Hepatocyte (in vitro differentiated cells): ENCODE data around the gene EPAS1. TPM values are rescaled to one million over a fixed set of nuclear protein-coding genes. Genes with fewer than 3 reads are reported as not detected.

Experiments used
- DNase-seq: peaks from one replicate; pipeline ENCODE4 v3.0.0-alpha.2; 2016; ENCODE audit warnings: low spot score
- H2AFZ ChIP-seq: fragments of 200-600 bp; sonication (generic); 2 replicates; pipeline ENCODE4 v1.6.0; 2016; ENCODE audit warnings: antibody characterized with exemption, mild to moderate bottlenecking
- H3K27ac ChIP-seq: fragments of 200-600 bp; sonication (generic); 2 replicates; pipeline ENCODE4 v1.5.1; 2016; ENCODE audit warnings: mild to moderate bottlenecking
- H3K27me3 ChIP-seq: fragments of 200-600 bp; sonication (generic); 2 replicates; pipeline ENCODE4 v1.6.1; 2016
- H3K36me3 ChIP-seq: fragments of 200-600 bp; sonication (generic); replicated peaks from 2 replicates; pipeline ENCODE4 v1.5.1; 2016; ENCODE audit warnings: low read depth; ENCODE audit not compliant: insufficient read depth
- H3K4me1 ChIP-seq: fragments of 200-600 bp; sonication (generic); 2 replicates; pipeline ENCODE4 v1.5.1; 2016; ENCODE audit warnings: mild to moderate bottlenecking, moderate library complexity; ENCODE audit not compliant: insufficient read depth
- H3K4me2 ChIP-seq: fragments of 200-600 bp; sonication (generic); 2 replicates; pipeline ENCODE4 v1.6.0; 2016
- H3K4me3 ChIP-seq: fragments of 200-600 bp; sonication (generic); 2 replicates; pipeline ENCODE4 v1.5.1; 2016; ENCODE audit warnings: mild to moderate bottlenecking
- H3K79me2 ChIP-seq: fragments of 200-600 bp; sonication (generic); 2 replicates; pipeline ENCODE4 v1.6.0; 2017; ENCODE audit warnings: mild to moderate bottlenecking
- H3K9me2 ChIP-seq: fragments of 200-600 bp; sonication (generic); replicated peaks from 2 replicates; pipeline ENCODE4 v1.6.0; 2017; ENCODE audit warnings: mild to moderate bottlenecking; ENCODE audit not compliant: insufficient read depth
- H3K9me3 ChIP-seq: fragments of 200-600 bp; sonication (generic); 2 replicates; pipeline ENCODE4 v1.5.1; 2016; ENCODE audit warnings: low read depth, mild to moderate bottlenecking
- H4K20me1 ChIP-seq: fragments of 200-600 bp; sonication (generic); 2 replicates; pipeline ENCODE4 v1.6.0; 2016; ENCODE audit warnings: mild to moderate bottlenecking; ENCODE audit not compliant: insufficient read depth, poor library complexity, severe bottlenecking
- CTCF ChIP-seq: fragments of 200-600 bp; sonication (generic); IDR thresholded peaks from 2 replicates; pipeline ENCODE4 v1.5.1; 2016; ENCODE audit warnings: antibody characterized with exemption, mild to moderate bottlenecking; ENCODE audit not compliant: poor library complexity
- EZH2 ChIP-seq: fragments of 200-600 bp; sonication (generic); IDR thresholded peaks from 2 replicates; pipeline ENCODE4 v1.6.1; 2016; ENCODE audit warnings: antibody characterized with exemption, mild to moderate bottlenecking, borderline replicate concordance
- EZH2phosphoT487 ChIP-seq: fragments of 200-600 bp; sonication (generic); IDR thresholded peaks from one replicate; pipeline ENCODE4 v1.6.1; 2018; ENCODE audit warnings: antibody characterized with exemption, mild to moderate bottlenecking, low read depth, moderate library complexity; ENCODE audit not compliant: unreplicated experiment, severe bottlenecking
- WGBS: methylation state at CpG from one replicate; pipeline ENCODE4 v1.1.6; 2016; ENCODE audit warnings: low lambda C conversion rate; ENCODE audit errors: missing lambda C conversion rate; 5-methylcytosine and 5-hydroxymethylcytosine counted together
- polyA plus RNA-seq: library from polyadenylated mRNA; unstranded; fragments of >200 nt; fragmentation: Nextera tagmentation; extraction: Ambion mirVana; gene quantifications from 2 replicates; pipeline ENCODE4 v1.2.1, GENCODE V29; 2016
- total RNA-seq: library from RNA; depleted of rRNA; stranded (reverse); fragments of >200 nt; gene quantifications from 2 replicates; pipeline ENCODE4 v1.2.3, GENCODE V29; 2014

The EPAS1 gene
- total and polyA plus RNA-seq, 2 experiments from 2014 or later, result 112 to 115 TPM

GRCh38 chr2:46389417-46389916 lies 92.3 kb downstream of the EPAS1 start:
- Histone ChIP-seq H3K9me2 (no peaks in the 10 kb centered on the region), H3K27me3 (no peaks in the 10 kb centered on the region), H2AFZ (no peak overlapping the region), H3K36me3 (no peaks in the 10 kb centered on the region), H3K4me1 (no peaks in the 10 kb centered on the region), H3K79me2 (no peaks in the 10 kb centered on the region), H3K27ac (no peak overlapping the region), H4K20me1 (no peaks in the 10 kb centered on the region), H3K4me3 (no peak overlapping the region), H3K9me3 (no peaks in the 10 kb centered on the region), H3K4me2 (no peak overlapping the region)
- no peak for TF ChIP-seq CTCF
- no peak for DNase-seq
- whole genome bisulfite sequencing, result 94% methylated on average over 13 of the region's 13 CpGs

- no peak for TF ChIP-seq EZH2phosphoT487
- TF ChIP-seq CTCF, result no peak
- no peak for TF ChIP-seq EZH2
- WGBS, result 89% methylated on average over 3 of the region's 3 CpGs
- no peak for DNase-seq
- H3K4me1 ChIP-seq, result no peaks in the 10 kb centered on the region
- H3K79me2 ChIP-seq, result no peaks in the 10 kb centered on the region
- no peak overlapping the region for H3K4me2 ChIP-seq
- no peak overlapping the region for H3K27ac ChIP-seq
- no peaks in the 10 kb centered on the region for H3K9me2 ChIP-seq
- no peaks in the 10 kb centered on the region for H3K27me3 ChIP-seq
- no peaks in the 10 kb centered on the region for H3K36me3 ChIP-seq
- no peaks in the 10 kb centered on the region for H4K20me1 ChIP-seq
- no peak overlapping the region for H3K4me3 ChIP-seq
- no peak overlapping the region for H2AFZ ChIP-seq
- H3K9me3 ChIP-seq, result no peaks in the 10 kb centered on the region
Measured at GRCh38 chr2:46390036-46390435, 92.8 kb downstream of the EPAS1 start.

- H3K4me1 ChIP-seq, result no peaks in the 10 kb centered on the region
- no peak overlapping the region for H3K27ac ChIP-seq
- WGBS, result 95% methylated on average over 7 of the region's 7 CpGs
Measured at GRCh38 chr2:46390901-46391395, 93.7 kb downstream of the EPAS1 start.

More at GRCh38 chr2:46390901-46391395, 93.7 kb downstream of the EPAS1 start:
- Histone ChIP-seq H3K4me3 (no peak overlapping the region), H3K79me2 (no peaks in the 10 kb centered on the region), H4K20me1 (no peaks in the 10 kb centered on the region), H3K9me3 (no peaks in the 10 kb centered on the region), H2AFZ (no peak overlapping the region), H3K9me2 (no peaks in the 10 kb centered on the region), H3K36me3 (no peaks in the 10 kb centered on the region), H3K4me2 (no peak overlapping the region), H3K27me3 (no peaks in the 10 kb centered on the region)
- TF ChIP-seq CTCF, result no peak
- no peak for TF ChIP-seq EZH2phosphoT487
- no peak for TF ChIP-seq EZH2
- DNase-seq, result no peak
